GM12878 (cell line): ENCODE measurements around the gene PRPSAP1. TPM values are rescaled to one million over a fixed set of nuclear protein-coding genes. Genes with fewer than 3 reads are reported as not detected.

Experiments used
- ATAC-seq: fragments of 200-7000 bp; cut with Tn5 transposase; 3 replicates; pipeline ENCODE4 v1.9.1; 2020; ENCODE audit warnings: mild to moderate bottlenecking, moderate library complexity
- BruUV-seq: library from RNA; stranded (reverse); fragments of 400-500 nt; replicated peaks from 2 replicates; lab custom pipeline; 2021; lab: Mats Ljungman, UMichigan
- CTCF ChIA-PET: fragments of 300-600 bp; sonication (Branson Sonifier 250); formaldehyde crosslinking; extraction: SDS; loops from one replicate; lab custom pipeline; 2021; ENCODE audit warnings: inconsistent platforms; lab: Yijun Ruan, JAX
- POLR2A ChIA-PET: fragments of 350-600 bp; formaldehyde crosslinking; extraction: SDS; loops from one replicate; lab custom pipeline; 2021; ENCODE audit warnings: inconsistent platforms; lab: Charles Lee
- RAD21 ChIA-PET: fragments of 300-600 bp; sonication (Branson Sonifier 250); formaldehyde crosslinking; loops from one replicate; lab custom pipeline; 2023; ENCODE audit warnings: antibody characterized with exemption; ENCODE audit not compliant: unreplicated experiment; lab: Charles Lee
- SMC1A ChIA-PET: fragments of 300-600 bp; sonication (Branson Sonifier 250); formaldehyde crosslinking; loops from one replicate; lab custom pipeline; 2023; ENCODE audit not compliant: unreplicated experiment, uncharacterized antibody; lab: Charles Lee
- DNase-seq: peaks from one replicate; pipeline ENCODE4 v3.0.0-alpha.2; 2011; ENCODE audit warnings: low read depth, low spot score
- FAIRE-seq: peaks from 3 replicates; lab custom pipeline; 2011; peaks lifted over from hg19 to GRCh38; lab: Jason Lieb, UNC
- H2AFZ ChIP-seq: 2 replicates; pipeline ENCODE4 v1.6.0; 2011; ENCODE audit warnings: low read depth, low read length, control low read depth; ENCODE audit not compliant: control insufficient read depth
- H3K27ac ChIP-seq: 2 replicates; pipeline ENCODE4 v1.5.1; 2011; ENCODE audit warnings: control low read depth; ENCODE audit not compliant: control insufficient read depth, insufficient read depth
- H3K27me3 ChIP-seq, 2 experiments: replicated peaks in 1 of 2; 2 replicates each; pipeline versions ENCODE4 v1.6.0 to v1.6.1; 2011; ENCODE audit warnings: low read length in 1 of 2; ENCODE audit not compliant: control insufficient read depth in 2 of 2, insufficient read depth in 2 of 2
- H3K36me3 ChIP-seq, 2 experiments: 2 replicates each; pipeline ENCODE4 v1.5.1; 2011; ENCODE audit warnings: low read length in 1 of 2; ENCODE audit not compliant: control insufficient read depth in 2 of 2, insufficient read depth in 2 of 2
- H3K4me1 ChIP-seq: 2 replicates; pipeline ENCODE4 v1.6.1; 2011; ENCODE audit warnings: mild to moderate bottlenecking, low read length, moderate library complexity, mixed read lengths; ENCODE audit not compliant: control insufficient read depth, insufficient read depth
- H3K4me2 ChIP-seq: 2 replicates; pipeline ENCODE4 v1.6.0; 2011; ENCODE audit warnings: control low read depth; ENCODE audit not compliant: control insufficient read depth, insufficient read depth
- H3K4me3 ChIP-seq: fragments of 200-600 bp; sonication (generic); 2 replicates; pipeline ENCODE4 v1.5.1; 2016
- H3K79me2 ChIP-seq: 2 replicates; pipeline ENCODE4 v1.6.0; 2011; ENCODE audit warnings: low read length; ENCODE audit not compliant: control insufficient read depth, insufficient read depth
- H3K9ac ChIP-seq: 2 replicates; pipeline ENCODE4 v1.8.0; 2011; ENCODE audit warnings: low read length, control low read depth, mixed read lengths; ENCODE audit not compliant: control insufficient read depth, insufficient read depth
- H3K9me3 ChIP-seq: replicated peaks from 3 replicates; pipeline ENCODE4 v1.5.1; 2011; ENCODE audit warnings: mild to moderate bottlenecking, low read length; ENCODE audit not compliant: control insufficient read depth, insufficient read depth
- H4K20me1 ChIP-seq: 2 replicates; pipeline ENCODE4 v1.6.0; 2011; ENCODE audit not compliant: control insufficient read depth, insufficient read depth
- ASH2L ChIP-seq: fragments of 300-600, 200-600 bp; sonication (generic); IDR thresholded peaks from 2 replicates; pipeline ENCODE4 v1.6.1; 2017; ENCODE audit warnings: low read depth, mild to moderate bottlenecking, borderline replicate concordance
- BACH1 ChIP-seq: fragments of 450-650 bp; IDR thresholded peaks from 2 replicates; pipeline ENCODE4 v1.6.1; 2017; ENCODE audit warnings: mild to moderate bottlenecking, borderline replicate concordance
- EGR1 ChIP-seq, 2 experiments: IDR thresholded peaks; 1 replicate in 1 of 2; 2 replicates in 1 of 2; pipeline ENCODE4 v1.6.1; 2011 to 2012; ENCODE audit warnings: low read depth in 2 of 2, low read length in 2 of 2, borderline replicate concordance in 1 of 2, mild to moderate bottlenecking in 1 of 2, moderate library complexity in 1 of 2
- FOXK2 ChIP-seq: fragments of 450-650 bp; IDR thresholded peaks from 2 replicates; pipeline ENCODE4 v1.6.1; 2017; ENCODE audit warnings: mild to moderate bottlenecking, moderate library complexity
- HDAC6 ChIP-seq: fragments of 200-600 bp; sonication (generic); IDR thresholded peaks from one replicate; pipeline ENCODE4 v1.8.0; 2017; ENCODE audit warnings: antibody characterized with exemption; ENCODE audit not compliant: unreplicated experiment
- JUND ChIP-seq: IDR thresholded peaks from 2 replicates; pipeline ENCODE4 v1.6.1; 2012; ENCODE audit warnings: low read depth, mild to moderate bottlenecking, low read length, improper control_type of control experiment, moderate library complexity
- POU2F2 ChIP-seq: IDR thresholded peaks from 3 replicates; pipeline ENCODE4 v1.6.1; 2011; ENCODE audit warnings: low read depth, mild to moderate bottlenecking, low read length, borderline replicate concordance
- RAD21 ChIP-seq: IDR thresholded peaks from 2 replicates; pipeline ENCODE4 v1.6.1; 2011; ENCODE audit warnings: mild to moderate bottlenecking, low read depth, low read length, moderate library complexity; ENCODE audit not compliant: insufficient read depth
- RELA ChIP-seq: fragments of 450-650 bp; IDR thresholded peaks from 2 replicates; pipeline ENCODE4 v1.8.0; 2014; ENCODE audit warnings: borderline replicate concordance; ENCODE audit not compliant: partially characterized antibody
- SIN3A ChIP-seq: IDR thresholded peaks from 2 replicates; pipeline ENCODE4 v1.6.1; 2012; ENCODE audit warnings: low read depth, low read length, improper control_type of control experiment
- SPI1 ChIP-seq: IDR thresholded peaks from 2 replicates; pipeline ENCODE4 v1.6.1; 2011; ENCODE audit warnings: low read depth, mild to moderate bottlenecking, low read length, moderate library complexity, borderline replicate concordance; ENCODE audit not compliant: insufficient read depth
- SRF ChIP-seq, 2 experiments: IDR thresholded peaks; 2 replicates each; pipeline ENCODE4 v1.6.1; 2011; ENCODE audit warnings: low read depth in 2 of 2, low read length in 2 of 2, mild to moderate bottlenecking in 1 of 2, moderate library complexity in 1 of 2
- STAT1 ChIP-seq: fragments of 450-650 bp; conservative IDR thresholded peaks from 2 replicates; pipeline ENCODE4 v1.6.1; 2014; ENCODE audit warnings: antibody characterized with exemption, mild to moderate bottlenecking
- TCF3 ChIP-seq: IDR thresholded peaks from 2 replicates; pipeline ENCODE4 v1.6.1; 2012; ENCODE audit warnings: low read depth, mild to moderate bottlenecking, low read length, borderline replicate concordance; ENCODE audit not compliant: insufficient read depth
- ZNF207 ChIP-seq: fragments of 450-650 bp; IDR thresholded peaks from 2 replicates; pipeline ENCODE4 v1.6.1; 2014; ENCODE audit warnings: antibody characterized with exemption, mild to moderate bottlenecking, borderline replicate concordance
- ZNF217 ChIP-seq: fragments of 450-650 bp; IDR thresholded peaks from 2 replicates; pipeline ENCODE4 v1.6.1; 2017; ENCODE audit warnings: antibody characterized with exemption, mild to moderate bottlenecking
- ZNF622 ChIP-seq: fragments of 450-650 bp; IDR thresholded peaks from 2 replicates; pipeline ENCODE4 v1.6.1; 2017; ENCODE audit warnings: mild to moderate bottlenecking, inconsistent platforms
- WGBS: methylation state at CpG from one replicate; pipeline ENCODE4 v1.1.6; 2016; ENCODE audit warnings: low lambda C conversion rate; ENCODE audit not compliant: insufficient replicate concordance, insufficient coverage; ENCODE audit errors: missing lambda C conversion rate; 5-methylcytosine and 5-hydroxymethylcytosine counted together
- in situ Hi-C: fragments of 300-500 bp; cut with MboI; formaldehyde crosslinking; loops from 9 replicates; pipeline ENCODE4 v1.14.3; 2018; ENCODE audit warnings: mixed read lengths
- intact Hi-C: fragments of 100-400 bp; cut with micrococcal nuclease; formaldehyde crosslinking; loops from one replicate; pipeline ENCODE4 v1.14.2; 2022; ENCODE audit not compliant: unreplicated experiment
- polyA plus RNA-seq, 11 experiments: library from polyadenylated mRNA; depleted of rRNA in 4 of 11; unstranded in 6 of 11; stranded (reverse) in 5 of 11; fragments of >200 nt; fragmentation: Nextera tagmentation in 4 of 11; fragmentation: Illumina TruSeq in 1 of 11; extraction: Ambion mirVana in 4 of 11; extraction: Trizol in 1 of 11; gene quantifications; 1 replicate in 1 of 11; 2 replicates in 10 of 11; pipeline versions ENCODE4 v1.2.1 to v1.2.3, GENCODE V29; 2011 to 2016; ENCODE audit warnings: inconsistent platforms in 2 of 11, missing spikeins in 2 of 11, low read depth in 1 of 11
- total RNA-seq, 4 experiments: library from RNA; depleted of rRNA in 3 of 4; stranded (reverse); fragments of >200 nt in 3 of 4; fragmentation: Illumina TruSeq in 1 of 4; extraction: Trizol in 1 of 4; gene quantifications; 2 replicates each; pipeline versions ENCODE4 v1.2.1 to v1.2.3, GENCODE V29; 2013 to 2021
- TF ChIP-seq, protein P1 (sequence below): fragments of 450-650 bp; IDR thresholded peaks from 2 replicates; pipeline ENCODE4 v1.6.1; 2017; ENCODE audit warnings: mild to moderate bottlenecking, moderate library complexity
- TF ChIP-seq, protein P2 (sequence below): IDR thresholded peaks from 2 replicates; pipeline ENCODE4 v1.6.1; 2011; ENCODE audit warnings: mild to moderate bottlenecking, low read depth, low read length, moderate library complexity; ENCODE audit not compliant: insufficient replicate concordance
- TF ChIP-seq, protein P3 (sequence below): IDR thresholded peaks from 2 replicates; pipeline ENCODE4 v1.6.1; 2012; ENCODE audit warnings: low read depth, low read length, improper control_type of control experiment

The PRPSAP1 gene
- total and polyA plus RNA-seq, 10 of the 15 experiments (the other 5 are each of a cell fraction or from before 2014, with no cell fraction given), result 15.8 to 84.2 (median 44.2) TPM

DNA sequence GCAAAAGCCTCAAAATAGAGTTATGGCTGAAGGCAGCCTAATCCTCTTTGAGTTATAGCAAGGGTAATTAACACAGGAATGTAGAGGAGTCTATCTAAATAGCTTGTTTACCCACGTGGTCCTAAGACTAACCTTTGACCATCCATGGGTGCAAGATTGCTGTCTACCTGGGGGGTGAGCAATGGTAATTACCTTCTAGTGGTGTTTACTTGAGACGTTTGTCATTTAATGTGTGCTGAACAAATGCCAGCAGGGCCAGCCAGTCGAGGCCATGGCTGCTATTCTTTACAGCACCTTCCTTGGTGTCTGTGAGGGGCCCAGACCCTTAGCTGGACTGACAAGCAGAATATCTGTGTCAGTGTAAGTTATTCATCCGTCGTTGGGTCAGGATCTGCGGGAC lies 13.9 kb upstream of the PRPSAP1 start:
- no peak for TF ChIP-seq JUND
- TF ChIP-seq SPI1, result no peak
- TF ChIP-seq STAT1, result no peak
- no peak for TF ChIP-seq SIN3A
- TF ChIP-seq ASH2L, result no peak
- TF ChIP-seq ZNF217, result no peak
- no peak for TF ChIP-seq HDAC6
- TF ChIP-seq SRF (IDR thresholded peaks at IDR 0.05; ENCODE audit: low read depth in 2 of 2, low read length in 2 of 2), result no peak
- TF ChIP-seq RAD21, result no peak
- no peak for TF ChIP-seq TCF3
- no peak for TF ChIP-seq FOXK2
- TF ChIP-seq POU2F2, result no peak
- TF ChIP-seq ZNF622, result no peak
- no peak for TF ChIP-seq BACH1
- no peak for TF ChIP-seq RELA
- TF ChIP-seq, protein P1, sequence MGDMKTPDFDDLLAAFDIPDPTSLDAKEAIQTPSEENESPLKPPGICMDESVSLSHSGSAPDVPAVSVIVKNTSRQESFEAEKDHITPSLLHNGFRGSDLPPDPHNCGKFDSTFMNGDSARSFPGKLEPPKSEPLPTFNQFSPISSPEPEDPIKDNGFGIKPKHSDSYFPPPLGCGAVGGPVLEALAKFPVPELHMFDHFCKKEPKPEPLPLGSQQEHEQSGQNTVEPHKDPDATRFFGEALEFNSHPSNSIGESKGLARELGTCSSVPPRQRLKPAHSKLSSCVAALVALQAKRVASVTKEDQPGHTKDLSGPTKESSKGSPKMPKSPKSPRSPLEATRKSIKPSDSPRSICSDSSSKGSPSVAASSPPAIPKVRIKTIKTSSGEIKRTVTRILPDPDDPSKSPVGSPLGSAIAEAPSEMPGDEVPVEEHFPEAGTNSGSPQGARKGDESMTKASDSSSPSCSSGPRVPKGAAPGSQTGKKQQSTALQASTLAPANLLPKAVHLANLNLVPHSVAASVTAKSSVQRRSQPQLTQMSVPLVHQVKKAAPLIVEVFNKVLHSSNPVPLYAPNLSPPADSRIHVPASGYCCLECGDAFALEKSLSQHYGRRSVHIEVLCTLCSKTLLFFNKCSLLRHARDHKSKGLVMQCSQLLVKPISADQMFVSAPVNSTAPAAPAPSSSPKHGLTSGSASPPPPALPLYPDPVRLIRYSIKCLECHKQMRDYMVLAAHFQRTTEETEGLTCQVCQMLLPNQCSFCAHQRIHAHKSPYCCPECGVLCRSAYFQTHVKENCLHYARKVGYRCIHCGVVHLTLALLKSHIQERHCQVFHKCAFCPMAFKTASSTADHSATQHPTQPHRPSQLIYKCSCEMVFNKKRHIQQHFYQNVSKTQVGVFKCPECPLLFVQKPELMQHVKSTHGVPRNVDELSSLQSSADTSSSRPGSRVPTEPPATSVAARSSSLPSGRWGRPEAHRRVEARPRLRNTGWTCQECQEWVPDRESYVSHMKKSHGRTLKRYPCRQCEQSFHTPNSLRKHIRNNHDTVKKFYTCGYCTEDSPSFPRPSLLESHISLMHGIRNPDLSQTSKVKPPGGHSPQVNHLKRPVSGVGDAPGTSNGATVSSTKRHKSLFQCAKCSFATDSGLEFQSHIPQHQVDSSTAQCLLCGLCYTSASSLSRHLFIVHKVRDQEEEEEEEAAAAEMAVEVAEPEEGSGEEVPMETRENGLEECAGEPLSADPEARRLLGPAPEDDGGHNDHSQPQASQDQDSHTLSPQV, result no peak
- TF ChIP-seq, protein P2, sequence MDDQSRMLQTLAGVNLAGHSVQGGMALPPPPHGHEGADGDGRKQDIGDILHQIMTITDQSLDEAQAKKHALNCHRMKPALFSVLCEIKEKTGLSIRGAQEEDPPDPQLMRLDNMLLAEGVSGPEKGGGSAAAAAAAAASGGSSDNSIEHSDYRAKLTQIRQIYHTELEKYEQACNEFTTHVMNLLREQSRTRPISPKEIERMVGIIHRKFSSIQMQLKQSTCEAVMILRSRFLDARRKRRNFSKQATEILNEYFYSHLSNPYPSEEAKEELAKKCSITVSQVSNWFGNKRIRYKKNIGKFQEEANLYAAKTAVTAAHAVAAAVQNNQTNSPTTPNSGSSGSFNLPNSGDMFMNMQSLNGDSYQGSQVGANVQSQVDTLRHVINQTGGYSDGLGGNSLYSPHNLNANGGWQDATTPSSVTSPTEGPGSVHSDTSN, result no peak
- no peak for TF ChIP-seq ZNF207
- TF ChIP-seq, protein P3, sequence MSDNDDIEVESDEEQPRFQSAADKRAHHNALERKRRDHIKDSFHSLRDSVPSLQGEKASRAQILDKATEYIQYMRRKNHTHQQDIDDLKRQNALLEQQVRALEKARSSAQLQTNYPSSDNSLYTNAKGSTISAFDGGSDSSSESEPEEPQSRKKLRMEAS, result no peak
- TF ChIP-seq EGR1 (IDR thresholded peaks at IDR 0.05; ENCODE audit: borderline replicate concordance in 1 of 2, low read depth in 2 of 2, low read length in 2 of 2), result no peak
- no peak overlapping the region for H3K4me2 ChIP-seq
- DNase-seq (no peak), FAIRE-seq (no peak), ATAC-seq (no peak)
- H3K9me3 ChIP-seq, result no peaks in the 10 kb centered on the region
- in situ Hi-C loops (no loop called here), intact Hi-C loops (no loop called here)
- POLR2A ChIA-PET, result no interaction called here
- no peaks in the 10 kb centered on the region for H3K79me2 ChIP-seq
- BruUV-seq, result no TSS peak
- H3K4me1 ChIP-seq, result no peaks in the 10 kb centered on the region
- no peaks in the 10 kb centered on the region for H3K27me3 ChIP-seq
- CTCF ChIA-PET, result interaction anchor here (4.2 kb wide), 1 partner anchor 30 kb away, joined by 17 read pairs; no protein-coding TSS in a partner anchor
- H2AFZ ChIP-seq, result no peak overlapping the region
- H3K4me3 ChIP-seq, result no peak overlapping the region
- SMC1A ChIA-PET, result no interaction called here
- H3K36me3 ChIP-seq, result no peaks in the 10 kb centered on the region
- H3K27ac ChIP-seq, result no peak overlapping the region
- RAD21 ChIA-PET, result no interaction called here
- 52% methylated on average over 6 of the region's 6 CpGs for WGBS
- H3K9ac ChIP-seq, result no peak overlapping the region
- no peaks in the 10 kb centered on the region for H4K20me1 ChIP-seq
